ENCODE measurements around the gene WDFY2.

- TF ChIP-seq CTCF (IDR thresholded peaks at IDR 0.05; ENCODE audit: insufficient read depth, low read depth, low read length): no peak
- no peak for TF ChIP-seq EZH2 (IDR thresholded peaks at IDR 0.05; ENCODE audit: insufficient read depth, low read length)
Measured at GRCh38 chr13:51556740-51557139, 27.5 kb upstream of the WDFY2 start.
